Mesenteric fat pad (tissue), 1 donor: ENCODE results near the gene FA2H. TPM values are rescaled to one million over a fixed set of nuclear protein-coding genes. Genes with fewer than 3 reads are reported as not detected.

ENCODE experiments used
- DNase-seq: peaks from one replicate; pipeline ENCODE4 v3.0.0-alpha.2; 2020; ENCODE audit warnings: low spot score
- total RNA-seq: library from RNA; stranded (reverse); fragmentation: NEBNext Ultra II Directional; extraction: Animal tissue kit (Norgen Biotek cat#: 25700); gene quantifications from one replicate; pipeline ENCODE4 v1.2.1, GENCODE V29; 2021
- donor health status: DM: yes; HTN: yes; CAD: no.

FA2H gene
- total RNA-seq, 1 donor from 2014 or later = not detected

- DNase-seq = no peak
These were observed 29.5 kb downstream of the FA2H start for GRCh38 chr16:74745109-74745615.

GRCh38 chr16:74744566-74744965 lies 30.1 kb downstream of the FA2H start:
- DNase-seq = no peak

- no peak for DNase-seq
These were observed 30.8 kb downstream of the FA2H start for GRCh38 chr16:74743668-74744299.

- no peak for DNase-seq
These were observed 31.5 kb downstream of the FA2H start for GRCh38 chr16:74743045-74743667.

- DNase-seq = no peak
These were observed 32.6 kb downstream of the FA2H start for GRCh38 chr16:74742051-74742481.

GRCh38 chr16:74740795-74741304 lies 33.8 kb downstream of the FA2H start:
- DNase-seq = no peak

GRCh38 chr16:74739275-74739674 lies 35.3 kb downstream of the FA2H start:
- no peak for DNase-seq

GRCh38 chr16:74738816-74739215 lies 35.8 kb downstream of the FA2H start:
- DNase-seq = no peak

- DNase-seq = no peak
These were observed 36.5 kb downstream of the FA2H start for GRCh38 chr16:74738113-74738541.

GRCh38 chr16:74737521-74737920 lies 37.1 kb downstream of the FA2H start:
- DNase-seq = no peak

- no peak for DNase-seq
These were observed 38.0 kb downstream of the FA2H start for GRCh38 chr16:74736531-74737157.

- DNase-seq = no peak
These were observed 39.1 kb downstream of the FA2H start for GRCh38 chr16:74735554-74735953.

GRCh38 chr16:74735162-74735452 lies 39.5 kb downstream of the FA2H start:
- no peak for DNase-seq

GRCh38 chr16:74734361-74735161 lies 40.1 kb downstream of the FA2H start:
- no peak for DNase-seq

- no peak for DNase-seq
These were observed 41.8 kb downstream of the FA2H start for GRCh38 chr16:74732707-74733350.

GRCh38 chr16:74731853-74732477 lies 42.7 kb downstream of the FA2H start:
- no peak for DNase-seq

GRCh38 chr16:74729783-74730683 lies 44.6 kb downstream of the FA2H start:
- DNase-seq = no peak

- DNase-seq = no peak
These were observed 46.7 kb downstream of the FA2H start for GRCh38 chr16:74727903-74728302.

GRCh38 chr16:74726716-74727115 lies 47.9 kb downstream of the FA2H start:
- no peak for DNase-seq
